Suprapubic skin (tissue), 4 donors: ENCODE results near the gene DNTT.

Experiments
- POLR2A ChIP-seq, 2 donors: fragments of 450-650 bp; IDR thresholded peaks; one replicate each; pipeline ENCODE4 v1.6.1; 2017; ENCODE audit warnings: antibody characterized with exemption in 2 of 2, mild to moderate bottlenecking in 2 of 2, moderate library complexity in 2 of 2
- POLR2AphosphoS5 ChIP-seq, 3 donors: sonication (generic); formaldehyde crosslinking; IDR thresholded peaks; one replicate each; pipeline ENCODE4 v1.6.1; 2017; ENCODE audit warnings: antibody characterized with exemption in 3 of 3
- TF ChIP-seq, protein P1 (sequence below), 2 donors: fragments of 200-600 bp in 1 of 2; fragments of 450-650 bp in 1 of 2; sonication (generic) in 1 of 2; IDR thresholded peaks; one replicate each; pipeline ENCODE4 v1.5.1; 2016 to 2019; ENCODE audit warnings: antibody characterized with exemption in 2 of 2, mild to moderate bottlenecking in 1 of 2, moderate library complexity in 1 of 2

DNA sequence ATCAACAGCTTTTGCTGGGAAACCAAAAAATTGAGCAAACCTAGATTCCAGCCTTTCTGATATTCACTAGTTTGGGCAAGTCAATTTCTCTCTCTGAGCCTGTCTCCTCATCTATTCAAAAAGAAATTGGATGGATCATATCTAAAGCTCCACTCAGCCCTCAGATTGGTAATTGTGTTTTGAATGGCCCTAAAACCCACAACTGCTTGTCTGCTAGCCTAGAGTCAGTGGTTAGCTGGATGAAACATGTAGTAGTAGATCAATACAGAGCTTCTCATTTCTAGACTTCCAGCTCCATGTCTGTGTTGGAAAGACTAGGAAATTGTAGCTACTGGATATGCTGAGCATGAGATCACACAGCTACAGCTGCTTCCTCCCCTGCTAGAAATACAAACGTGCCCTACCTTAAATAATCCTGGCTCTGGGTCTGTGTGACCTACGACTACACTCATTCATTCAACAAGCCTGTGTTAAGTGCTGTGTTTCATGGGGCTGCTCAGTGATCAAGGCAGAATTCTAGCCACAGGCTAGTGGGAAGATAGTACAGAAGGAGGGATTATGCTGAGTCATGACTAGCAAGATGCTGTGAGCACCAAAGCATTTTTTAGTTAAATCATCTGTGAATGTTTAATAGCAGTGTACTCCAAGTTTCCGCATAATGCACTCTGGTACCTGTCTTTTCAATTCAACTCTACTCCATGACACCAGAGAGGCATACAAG, 15.7 kb downstream of the DNTT start:
- TF ChIP-seq POLR2AphosphoS5 (IDR thresholded peaks at IDR 0.05) = no peak
- TF ChIP-seq, protein P1, sequence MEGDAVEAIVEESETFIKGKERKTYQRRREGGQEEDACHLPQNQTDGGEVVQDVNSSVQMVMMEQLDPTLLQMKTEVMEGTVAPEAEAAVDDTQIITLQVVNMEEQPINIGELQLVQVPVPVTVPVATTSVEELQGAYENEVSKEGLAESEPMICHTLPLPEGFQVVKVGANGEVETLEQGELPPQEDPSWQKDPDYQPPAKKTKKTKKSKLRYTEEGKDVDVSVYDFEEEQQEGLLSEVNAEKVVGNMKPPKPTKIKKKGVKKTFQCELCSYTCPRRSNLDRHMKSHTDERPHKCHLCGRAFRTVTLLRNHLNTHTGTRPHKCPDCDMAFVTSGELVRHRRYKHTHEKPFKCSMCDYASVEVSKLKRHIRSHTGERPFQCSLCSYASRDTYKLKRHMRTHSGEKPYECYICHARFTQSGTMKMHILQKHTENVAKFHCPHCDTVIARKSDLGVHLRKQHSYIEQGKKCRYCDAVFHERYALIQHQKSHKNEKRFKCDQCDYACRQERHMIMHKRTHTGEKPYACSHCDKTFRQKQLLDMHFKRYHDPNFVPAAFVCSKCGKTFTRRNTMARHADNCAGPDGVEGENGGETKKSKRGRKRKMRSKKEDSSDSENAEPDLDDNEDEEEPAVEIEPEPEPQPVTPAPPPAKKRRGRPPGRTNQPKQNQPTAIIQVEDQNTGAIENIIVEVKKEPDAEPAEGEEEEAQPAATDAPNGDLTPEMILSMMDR (IDR thresholded peaks at IDR 0.05) = no peak
- no peak for TF ChIP-seq POLR2A (IDR thresholded peaks at IDR 0.05)
